ENCODE measurements around the gene ZNF800. TPM values are rescaled to one million over a fixed set of nuclear protein-coding genes. Genes with fewer than 3 reads are reported as not detected.

The ZNF800 gene
- total and polyA plus RNA-seq, 2 donors from 2014 or later = 4.5 to 36.8 TPM

DNA sequence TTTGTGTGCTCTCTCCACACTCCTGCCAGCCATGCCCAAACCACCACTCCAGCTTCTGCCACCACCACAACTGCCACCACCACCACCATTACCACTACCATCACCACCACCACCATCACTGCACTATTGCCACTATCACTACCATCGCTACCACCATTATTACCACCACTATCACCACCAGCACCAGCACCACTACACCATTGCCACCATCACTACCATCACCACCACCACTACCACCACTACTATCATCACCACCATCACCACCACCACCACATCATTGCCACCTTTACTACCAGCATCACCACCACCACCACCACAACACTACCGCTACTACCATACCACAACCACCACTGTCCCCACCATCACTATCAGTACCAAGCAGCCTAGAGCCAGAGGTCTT lies 26.0 kb upstream of the ZNF800 start:
- H3K4me1 ChIP-seq (ENCODE audit: control insufficient read depth in 2 of 3, insufficient read depth in 2 of 3, low read depth in 1 of 3, low read length in 3 of 3) = no peaks in the 10 kb centered on the region
- H3K27ac ChIP-seq (ENCODE audit: low read depth in 2 of 2, low read length in 2 of 2) = no peak overlapping the region
- H3K27me3 ChIP-seq (ENCODE audit: control insufficient read depth, insufficient read depth, low read length) = no peaks in the 10 kb centered on the region
- DNase-seq = no peak
- TF ChIP-seq, protein P1, sequence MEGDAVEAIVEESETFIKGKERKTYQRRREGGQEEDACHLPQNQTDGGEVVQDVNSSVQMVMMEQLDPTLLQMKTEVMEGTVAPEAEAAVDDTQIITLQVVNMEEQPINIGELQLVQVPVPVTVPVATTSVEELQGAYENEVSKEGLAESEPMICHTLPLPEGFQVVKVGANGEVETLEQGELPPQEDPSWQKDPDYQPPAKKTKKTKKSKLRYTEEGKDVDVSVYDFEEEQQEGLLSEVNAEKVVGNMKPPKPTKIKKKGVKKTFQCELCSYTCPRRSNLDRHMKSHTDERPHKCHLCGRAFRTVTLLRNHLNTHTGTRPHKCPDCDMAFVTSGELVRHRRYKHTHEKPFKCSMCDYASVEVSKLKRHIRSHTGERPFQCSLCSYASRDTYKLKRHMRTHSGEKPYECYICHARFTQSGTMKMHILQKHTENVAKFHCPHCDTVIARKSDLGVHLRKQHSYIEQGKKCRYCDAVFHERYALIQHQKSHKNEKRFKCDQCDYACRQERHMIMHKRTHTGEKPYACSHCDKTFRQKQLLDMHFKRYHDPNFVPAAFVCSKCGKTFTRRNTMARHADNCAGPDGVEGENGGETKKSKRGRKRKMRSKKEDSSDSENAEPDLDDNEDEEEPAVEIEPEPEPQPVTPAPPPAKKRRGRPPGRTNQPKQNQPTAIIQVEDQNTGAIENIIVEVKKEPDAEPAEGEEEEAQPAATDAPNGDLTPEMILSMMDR (IDR thresholded peaks at IDR 0.05; ENCODE audit: borderline replicate concordance, extremely low read depth, insufficient read depth) = no peak
- H3K9ac ChIP-seq (ENCODE audit: low read length in 3 of 3) = no peak overlapping the region
- H3K4me3 ChIP-seq (ENCODE audit: low read length in 3 of 3) = no peak overlapping the region
- intact Hi-C loops (cut with DNase I) = no loop called here
- H3K36me3 ChIP-seq (ENCODE audit: control insufficient read depth in 2 of 3, insufficient read depth in 3 of 3, low read length in 3 of 3) = no peaks in the 10 kb centered on the region
- no peaks in the 10 kb centered on the region for H3K9me3 ChIP-seq (ENCODE audit: control insufficient read depth in 2 of 3, insufficient read depth in 1 of 3, low read length in 3 of 3)
- FAIRE-seq = no peak

DNA sequence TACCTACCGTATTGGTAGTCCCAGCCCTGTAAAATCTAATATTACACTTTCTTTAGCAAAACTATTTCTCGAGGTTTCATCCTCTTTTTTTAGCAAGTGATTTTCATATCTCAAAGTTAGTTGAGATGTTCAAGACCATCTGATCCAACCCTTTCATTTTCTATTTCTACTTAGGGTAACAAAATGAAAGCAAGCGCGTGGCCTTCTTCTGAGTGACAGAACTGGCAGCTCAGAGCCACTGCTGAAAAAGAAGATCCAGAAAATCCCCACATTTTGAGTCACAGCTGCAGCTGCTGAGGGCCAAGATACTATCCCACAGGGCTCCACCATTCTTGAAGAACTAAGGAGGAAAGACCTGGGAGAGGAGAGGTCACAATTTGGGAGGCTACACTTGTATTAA lies 24.8 kb upstream of the ZNF800 start:
- H3K27me3 ChIP-seq (ENCODE audit: control insufficient read depth, insufficient read depth, low read length) = no peaks in the 10 kb centered on the region
- no peak overlapping the region for H3K27ac ChIP-seq (ENCODE audit: low read depth in 2 of 2, low read length in 2 of 2)
- DNase-seq = no peak
- no peaks in the 10 kb centered on the region for H3K9me3 ChIP-seq (ENCODE audit: control insufficient read depth in 2 of 3, insufficient read depth in 1 of 3, low read length in 3 of 3)
- no peak for FAIRE-seq
- H3K36me3 ChIP-seq (ENCODE audit: control insufficient read depth in 2 of 3, insufficient read depth in 3 of 3, low read length in 3 of 3) = no peaks in the 10 kb centered on the region
- no peaks in the 10 kb centered on the region for H3K4me1 ChIP-seq (ENCODE audit: control insufficient read depth in 2 of 3, insufficient read depth in 2 of 3, low read depth in 1 of 3, low read length in 3 of 3)
- no peak overlapping the region for H3K4me3 ChIP-seq (ENCODE audit: low read length in 3 of 3)
- intact Hi-C loops (cut with DNase I) = no loop called here
- TF ChIP-seq, protein P1 (IDR thresholded peaks at IDR 0.05; ENCODE audit: borderline replicate concordance, extremely low read depth, insufficient read depth) = no peak
- H3K9ac ChIP-seq (ENCODE audit: low read length in 3 of 3) = no peak overlapping the region

DNA sequence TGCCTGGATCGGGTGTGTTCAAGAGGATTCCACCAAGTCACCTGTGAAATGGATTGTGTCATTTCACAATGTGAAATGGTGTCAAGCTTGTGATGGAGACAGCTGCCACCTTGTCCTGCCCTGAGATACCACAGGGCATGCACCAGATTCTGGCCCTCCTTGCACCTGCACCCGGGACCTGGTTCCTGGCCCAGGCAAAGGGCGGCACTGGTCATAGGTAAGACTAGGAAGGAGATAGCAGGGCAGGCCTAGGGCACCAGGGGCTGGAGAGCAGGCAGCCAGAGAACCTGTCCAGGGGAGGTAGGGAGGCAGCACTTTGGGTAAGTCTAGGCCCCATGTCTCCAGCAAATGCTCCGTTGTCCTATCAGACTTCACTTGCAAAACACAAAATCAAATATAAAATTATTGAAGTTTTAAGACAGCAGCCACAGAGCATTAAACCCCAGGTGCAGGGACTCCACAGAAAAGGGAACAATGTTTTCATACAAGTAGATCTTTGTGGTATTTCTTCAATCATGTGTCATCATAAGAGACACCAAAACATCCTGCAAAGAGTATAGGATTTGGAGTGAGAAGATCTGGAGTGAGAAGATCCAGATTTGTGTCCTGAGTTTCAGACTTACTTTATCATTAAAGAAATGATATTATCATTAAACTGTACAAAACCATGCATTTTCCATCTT lies 22.7 kb upstream of the ZNF800 start:
- Histone ChIP-seq H3K9ac (ENCODE audit: low read length in 3 of 3) (no peak overlapping the region), H3K27me3 (ENCODE audit: control insufficient read depth, insufficient read depth, low read length) (no peaks in the 10 kb centered on the region), H3K4me1 (ENCODE audit: control insufficient read depth in 2 of 3, insufficient read depth in 2 of 3, low read depth in 1 of 3, low read length in 3 of 3) (no peaks in the 10 kb centered on the region), H3K36me3 (ENCODE audit: control insufficient read depth in 2 of 3, insufficient read depth in 3 of 3, low read length in 3 of 3) (no peaks in the 10 kb centered on the region), H3K9me3 (ENCODE audit: control insufficient read depth in 2 of 3, insufficient read depth in 1 of 3, low read length in 3 of 3) (no peaks in the 10 kb centered on the region), H3K4me3 (ENCODE audit: low read length in 3 of 3) (no peak overlapping the region), H3K27ac (ENCODE audit: low read depth in 2 of 2, low read length in 2 of 2) (no peak overlapping the region)
- intact Hi-C loops (cut with DNase I) = no loop called here
- TF ChIP-seq, protein P1 (IDR thresholded peaks at IDR 0.05; ENCODE audit: borderline replicate concordance, extremely low read depth, insufficient read depth) = no peak
- FAIRE-seq (no peak), DNase-seq (no peak)

DNA sequence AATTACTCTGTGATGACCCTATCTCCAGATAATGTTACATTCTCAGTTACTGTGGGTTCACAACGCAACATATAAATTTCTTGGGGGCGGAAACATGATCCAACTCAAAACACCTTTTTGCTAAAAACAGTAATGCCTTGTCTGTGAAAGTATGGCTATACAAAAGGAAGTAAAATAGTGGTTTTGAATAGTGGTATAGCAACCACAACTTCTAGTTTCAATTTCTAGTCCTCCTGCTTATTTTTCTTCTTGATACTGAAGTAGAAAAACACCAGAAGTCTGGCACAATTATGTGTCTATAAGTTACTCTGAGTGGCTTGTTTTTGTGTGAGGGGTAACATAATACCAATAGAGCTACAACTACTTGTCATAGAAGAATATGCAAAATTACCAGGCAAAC lies 21.5 kb upstream of the ZNF800 start:
- DNase-seq (no peak), FAIRE-seq (no peak)
- Histone ChIP-seq H3K9ac (ENCODE audit: low read length in 3 of 3) (no peak overlapping the region), H3K27ac (ENCODE audit: low read depth in 2 of 2, low read length in 2 of 2) (no peak overlapping the region), H3K36me3 (ENCODE audit: control insufficient read depth in 2 of 3, insufficient read depth in 3 of 3, low read length in 3 of 3) (no peaks in the 10 kb centered on the region), H3K4me1 (ENCODE audit: control insufficient read depth in 2 of 3, insufficient read depth in 2 of 3, low read depth in 1 of 3, low read length in 3 of 3) (no peaks in the 10 kb centered on the region), H3K9me3 (ENCODE audit: control insufficient read depth in 2 of 3, insufficient read depth in 1 of 3, low read length in 3 of 3) (no peaks in the 10 kb centered on the region), H3K27me3 (ENCODE audit: control insufficient read depth, insufficient read depth, low read length) (no peaks in the 10 kb centered on the region), H3K4me3 (ENCODE audit: low read length in 3 of 3) (no peak overlapping the region)
- TF ChIP-seq, protein P1 (IDR thresholded peaks at IDR 0.05; ENCODE audit: borderline replicate concordance, extremely low read depth, insufficient read depth) = no peak
- intact Hi-C loops (cut with DNase I) = no loop called here
